Measurements from ENCODE around the gene OVOL1.

DNA sequence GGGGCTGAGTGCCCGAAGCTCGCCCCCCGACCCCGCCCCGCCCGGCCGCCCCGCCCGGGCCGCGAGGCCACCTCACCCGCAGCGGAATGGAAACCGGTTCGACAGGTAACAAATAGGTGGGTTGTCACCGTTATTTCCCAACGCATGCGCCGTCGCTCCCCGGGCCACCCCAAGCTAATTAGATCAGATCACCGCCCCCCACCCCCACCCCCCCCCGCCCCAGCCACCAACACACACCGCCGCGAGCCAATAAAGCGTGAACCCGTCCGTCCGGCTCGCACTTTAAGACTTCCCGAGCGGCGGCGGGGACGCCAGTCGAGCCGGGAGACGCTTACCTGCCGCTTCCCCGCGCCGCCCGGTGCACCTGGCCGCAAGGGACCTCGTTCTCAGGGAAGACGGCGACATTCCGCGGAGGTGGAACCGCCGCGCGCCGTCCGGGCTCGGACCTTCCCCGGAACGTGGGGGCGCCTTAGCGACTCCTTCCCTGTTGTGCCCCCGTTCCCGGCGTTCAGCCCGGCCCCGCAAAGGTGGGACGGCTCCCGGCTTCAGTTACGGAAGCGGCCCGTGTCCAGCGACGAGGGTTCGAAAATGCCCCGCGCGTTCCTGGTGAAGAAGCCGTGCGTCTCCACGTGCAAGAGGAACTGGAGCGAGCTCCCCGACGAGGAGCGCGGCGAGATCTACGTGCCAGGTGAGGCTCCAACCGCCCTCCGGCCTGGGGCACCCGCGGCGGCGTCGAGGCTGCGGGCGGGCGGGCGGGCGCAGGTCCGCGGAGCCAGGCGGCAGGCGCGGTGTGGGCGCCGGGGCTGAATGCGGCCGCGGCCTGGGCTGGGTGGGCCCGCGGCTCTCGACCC is at the start of gene OVOL1:
- TF ChIP-seq EZH2 (IDR thresholded peaks at IDR 0.05) (no peak), POLR2AphosphoS5 (IDR thresholded peaks at IDR 0.05; ENCODE audit: borderline replicate concordance, low read depth, low read length) (no peak)

All from SK-N-MC (cell line).